Erythroblast (primary cell): ENCODE results near the gene MMP13.

Experiments used
- GATA1 ChIP-seq: IDR thresholded peaks from 2 replicates; pipeline ENCODE4 v1.6.1; 2011; ENCODE audit warnings: low read depth, mild to moderate bottlenecking, control low read depth, low read length, moderate library complexity
- POLR2A ChIP-seq: IDR thresholded peaks from 2 replicates; pipeline ENCODE4 v1.6.1; 2011; ENCODE audit warnings: mild to moderate bottlenecking, low read length

DNA sequence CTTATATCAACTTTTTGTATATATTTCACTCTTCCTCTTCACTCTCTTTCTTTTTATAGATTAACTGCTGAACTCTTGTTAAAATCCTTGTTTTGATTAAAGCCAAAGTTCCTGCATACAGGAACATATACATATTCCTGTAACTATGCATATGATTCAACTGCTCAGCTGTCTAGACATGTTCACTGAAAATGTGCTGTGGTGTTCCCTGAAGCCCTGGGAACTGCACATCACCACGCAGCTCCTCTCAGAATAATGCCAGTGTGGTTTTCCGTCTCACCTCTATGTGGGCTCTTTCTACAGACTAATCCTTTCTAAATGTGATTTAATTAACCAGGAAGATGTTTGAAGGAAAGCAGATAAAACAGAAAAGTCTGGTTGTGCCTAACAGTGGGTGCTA lies 55.2 kb downstream of the MMP13 start:
- TF ChIP-seq POLR2A (no peak), GATA1 (no peak)
